ENCODE measurements around the gene MTMR4.
"Not testable (repeated sequence)": the region's sequence is repeated elsewhere in the genome, so short reads cannot be mapped to it uniquely, and the experiment has no call there.

Gene MTMR4

GRCh38 chr17:58525239-58525638 lies 10.8 kb upstream of the MTMR4 start:
- no peak for DNase-seq (ENCODE audit: low read depth in 3 of 3)

GRCh38 chr17:58521680-58522079 lies 7.2 kb upstream of the MTMR4 start:
- DNase-seq (ENCODE audit: low read depth in 3 of 3): no peak

GRCh38 chr17:58520843-58521430 lies 6.5 kb upstream of the MTMR4 start:
- DNase-seq (ENCODE audit: low read depth in 3 of 3): no peak

DNA sequence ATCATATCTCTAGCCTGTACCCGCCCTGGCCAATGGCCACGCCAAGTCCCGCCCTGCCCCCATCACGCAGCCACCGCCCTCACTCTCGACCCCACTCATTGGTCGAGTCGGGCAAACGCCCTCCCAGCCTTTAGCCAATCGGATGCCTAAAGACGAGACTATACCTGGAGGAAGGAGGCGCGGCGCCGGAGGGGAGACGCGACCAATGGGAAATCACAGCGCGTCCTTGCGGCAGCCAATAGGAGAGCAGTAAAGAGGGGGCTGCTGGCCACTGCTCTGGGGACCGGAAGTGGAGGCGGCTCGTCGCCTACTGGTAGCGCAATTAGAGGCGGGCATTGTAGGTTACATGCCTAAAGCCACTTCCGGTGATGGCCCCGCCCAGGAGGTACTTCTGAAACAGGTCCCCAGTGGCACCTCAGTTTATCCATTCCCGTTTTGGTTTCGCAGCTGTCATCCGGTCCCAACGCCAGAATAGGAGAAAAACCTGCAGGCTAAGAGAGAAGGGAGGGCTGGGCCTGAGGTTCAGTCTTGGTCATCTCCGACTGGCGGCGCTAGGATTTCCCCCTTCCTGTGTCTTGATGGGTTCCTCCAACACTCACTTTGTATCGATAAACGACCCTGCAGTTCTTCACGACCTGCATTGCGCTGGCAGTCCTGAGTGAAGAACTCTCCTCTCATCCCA lies 3.6 kb upstream of the MTMR4 start:
- DNase-seq (ENCODE audit: low read depth in 3 of 3): peak; percentile 99 to 100 (median 99)

- DNase-seq (ENCODE audit: low read depth in 3 of 3): no peak
Measured at GRCh38 chr17:58517378-58517927, 3.0 kb upstream of the MTMR4 start.

GRCh38 chr17:58516644-58517377 lies 2.4 kb upstream of the MTMR4 start:
- DNase-seq (ENCODE audit: low read depth in 3 of 3): no peak

DNA sequence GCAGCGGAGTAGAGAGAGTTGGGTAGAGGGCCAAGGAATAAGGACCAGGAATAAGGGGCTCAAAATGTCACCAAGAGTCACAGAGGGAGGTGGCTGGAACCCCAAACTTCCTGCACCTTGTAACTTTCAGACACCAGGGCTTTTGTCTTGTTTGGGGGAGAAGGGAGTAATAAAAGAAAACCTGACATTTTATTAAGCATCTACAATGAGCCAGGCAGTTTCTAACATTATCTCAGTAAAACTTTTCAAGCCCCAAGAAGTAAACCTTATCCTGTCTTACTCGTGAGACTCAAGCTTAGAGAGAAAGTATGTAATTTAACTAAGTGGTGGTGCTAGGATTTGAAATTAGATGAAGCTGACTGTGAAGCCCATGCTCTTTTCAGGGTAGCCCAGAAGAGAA lies 848 bp upstream of the MTMR4 start:
- DNase-seq (ENCODE audit: low read depth in 3 of 3): no peak

DNA sequence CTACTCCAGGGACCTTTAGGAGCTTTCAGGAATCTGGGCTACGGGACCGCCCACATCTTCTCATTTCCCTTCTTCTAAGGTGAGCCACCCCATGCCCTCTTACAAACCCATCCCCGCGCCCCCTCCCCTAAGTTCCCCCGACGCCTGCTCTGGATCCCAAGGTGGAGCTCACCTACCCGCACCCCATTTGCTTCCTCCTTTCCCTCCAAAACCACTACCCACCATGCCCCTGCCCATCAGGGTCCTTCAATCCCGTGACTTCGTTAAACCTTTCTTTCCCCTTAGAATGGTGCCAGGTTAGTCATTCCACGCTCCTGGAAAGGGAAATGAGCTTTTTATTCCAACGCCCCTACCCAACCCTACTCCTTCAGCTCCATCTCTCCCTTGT lies 326 bp upstream of the MTMR4 start:
- no peak for DNase-seq (ENCODE audit: low read depth in 3 of 3)

- DNase-seq (ENCODE audit: low read depth in 3 of 3): no peak
Measured at GRCh38 chr17:58513267-58513964, 1.0 kb downstream of the MTMR4 start.

GRCh38 chr17:58510075-58510474 lies 4.4 kb downstream of the MTMR4 start:
- DNase-seq (ENCODE audit: low read depth in 3 of 3): no peak

- DNase-seq (ENCODE audit: low read depth in 3 of 3): no peak
Measured at GRCh38 chr17:58508341-58509067, 5.9 kb downstream of the MTMR4 start.

GRCh38 chr17:58507123-58507634 lies 7.3 kb downstream of the MTMR4 start:
- DNase-seq (ENCODE audit: low read depth in 3 of 3): no peak

GRCh38 chr17:58506354-58507080 lies 7.9 kb downstream of the MTMR4 start:
- DNase-seq (ENCODE audit: low read depth in 3 of 3): no peak

DNA sequence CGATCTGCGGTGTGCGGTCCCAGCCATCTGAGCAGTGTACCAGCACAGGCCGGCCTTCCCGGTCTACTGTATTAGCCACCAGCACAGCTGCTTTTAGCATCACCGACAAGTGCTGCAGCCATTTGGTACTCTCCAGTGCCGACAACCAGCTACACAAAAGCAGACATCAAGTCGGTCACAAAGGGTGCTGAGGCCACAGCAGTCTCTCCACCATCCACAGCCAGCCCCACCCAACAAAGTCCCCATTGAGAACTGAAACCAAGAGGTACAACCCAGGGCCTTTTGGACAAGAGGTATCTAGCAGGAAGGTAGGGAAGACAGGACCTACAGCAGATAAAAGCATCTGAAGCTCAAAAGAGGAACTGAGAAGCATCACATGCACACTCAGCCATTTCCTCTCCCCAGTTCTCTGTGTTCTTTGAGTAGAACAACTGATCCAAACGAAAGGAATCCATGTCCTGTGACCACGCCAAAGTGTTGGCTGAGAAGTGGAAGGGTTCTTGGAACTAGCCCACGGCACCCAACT lies 9.5 kb downstream of the MTMR4 start:
- no peak for DNase-seq (ENCODE audit: low read depth in 3 of 3)

- no peak for DNase-seq (ENCODE audit: low read depth in 3 of 3)
Measured at GRCh38 chr17:58503866-58504265, 10.6 kb downstream of the MTMR4 start.

DNA sequence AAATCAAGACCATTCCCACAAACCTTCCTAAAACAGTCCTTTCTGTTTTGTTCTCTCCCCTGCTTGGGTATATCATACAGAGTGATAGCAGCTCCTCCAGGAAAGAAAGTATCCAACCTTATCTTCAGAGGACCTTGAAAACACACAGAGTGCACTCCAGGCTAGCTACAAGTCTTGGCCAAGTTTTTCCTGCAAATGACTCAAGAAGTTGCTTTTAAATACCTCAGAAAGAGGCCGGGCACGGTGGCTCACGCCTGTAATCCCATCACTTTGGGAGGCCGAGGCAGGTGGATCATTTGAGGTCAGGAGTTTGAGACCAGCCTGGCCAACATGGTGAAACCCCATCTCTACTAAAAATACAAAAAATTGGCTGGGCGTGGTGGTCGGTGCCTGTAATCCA lies 11.3 kb downstream of the MTMR4 start:
- DNase-seq (ENCODE audit: low read depth in 3 of 3): not testable (repeated sequence)

DNA sequence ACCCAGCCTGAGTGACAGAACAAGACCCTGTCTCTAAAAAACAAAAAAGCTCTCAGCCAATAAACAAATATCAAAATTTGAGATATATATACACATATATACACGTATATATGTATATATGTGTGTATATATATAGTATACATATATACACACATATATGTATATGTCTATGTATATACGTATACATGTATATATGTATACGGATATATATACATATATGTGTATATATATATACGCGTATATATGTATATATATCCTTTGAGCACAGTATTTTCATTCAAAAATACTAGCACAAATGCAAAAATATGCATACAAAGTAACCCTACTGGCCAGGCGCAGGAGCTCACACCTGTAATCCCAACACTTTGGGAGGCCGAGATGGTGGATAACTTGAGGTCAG lies 13.0 kb downstream of the MTMR4 start:
- no peak for DNase-seq (ENCODE audit: low read depth in 3 of 3)

GRCh38 chr17:58498177-58498828 lies 16.1 kb downstream of the MTMR4 start:
- no peak for DNase-seq (ENCODE audit: low read depth in 3 of 3)

DNA sequence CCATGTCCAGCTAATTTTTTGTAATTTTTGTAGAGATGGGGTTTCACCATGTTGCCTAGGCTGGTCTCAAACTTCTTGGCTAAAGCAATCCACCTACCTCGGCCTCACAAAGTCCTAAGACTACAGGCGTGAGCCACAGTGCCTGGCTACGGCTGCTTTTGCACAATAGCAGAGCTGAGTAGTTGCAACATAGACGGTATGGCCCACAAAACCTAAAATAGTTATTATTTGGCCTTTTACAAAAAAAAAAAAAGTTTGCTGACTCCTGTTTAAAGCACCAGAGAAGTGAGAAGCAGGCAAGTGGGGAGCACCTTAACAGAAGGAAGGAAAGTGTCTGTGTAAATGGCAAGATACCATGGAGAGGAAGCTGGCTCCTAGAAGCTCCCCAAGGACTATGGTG lies 20.9 kb downstream of the MTMR4 start:
- DNase-seq (ENCODE audit: low read depth in 3 of 3): no peak

Data from stimulated activated CD4-positive, alpha-beta T cell treated with anti-CD3 and anti-CD28 coated beads, TNF-alpha, amount 100 ng/mL, for 48 hours (primary cell).